K562 (cell line): ENCODE measurements around the gene NPAS3. TPM values are rescaled to one million over a fixed set of nuclear protein-coding genes. Genes with fewer than 3 reads are reported as not detected.

ENCODE experiments used
- ATAC-seq: fragments of 200-7000 bp; cut with Tn5 transposase; 3 replicates; pipeline ENCODE4 v1.9.1; 2020; ENCODE audit warnings: moderate library complexity
- BruUV-seq: library from RNA; stranded (reverse); fragments of 400-500 nt; replicated peaks from 2 replicates; lab custom pipeline; 2021; lab: Mats Ljungman, UMichigan
- CTCF ChIA-PET: fragments of 300-600 bp; formaldehyde crosslinking; extraction: SDS; loops from one replicate; lab custom pipeline; 2021; ENCODE audit warnings: low intra/inter-chr PET ratio; lab: Yijun Ruan, JAX
- POLR2A ChIA-PET: fragments of 300-600, 350-650 bp; sonication (Branson Sonifier 250); formaldehyde crosslinking; extraction: SDS; loops from one replicate; lab custom pipeline; 2021; ENCODE audit warnings: antibody characterized with exemption, inconsistent platforms; lab: Yijun Ruan, JAX
- DNase-seq, 4 experiments: peaks; one replicate each; pipeline versions ENCODE4 v3.0.0 to v3.0.0-alpha.2; 2011 to 2018; ENCODE audit warnings: low spot score in 3 of 4, mixed read lengths in 3 of 4; ENCODE audit errors: extremely low read depth in 1 of 4
- FAIRE-seq: peaks from 2 replicates; lab custom pipeline; 2011; peaks lifted over from hg19 to GRCh38; lab: Jason Lieb, UNC
- H2AFZ ChIP-seq: 2 replicates; pipeline ENCODE4 v1.6.0; 2011; ENCODE audit warnings: low read depth, low read length, control low read depth, inconsistent platforms
- H3K27ac ChIP-seq: fragments of 200-600 bp; 3 replicates; pipeline ENCODE4 v1.8.0; 2011; ENCODE audit warnings: low read depth, mild to moderate bottlenecking, control low read depth, inconsistent platforms, low read length, moderate library complexity, mixed read lengths; ENCODE audit errors: extremely low read depth
- H3K27me3 ChIP-seq, 2 experiments: fragments of 300-600 bp in 1 of 2; 2 replicates in 1 of 2; 3 replicates in 1 of 2; pipeline versions ENCODE4 v1.6.0 to v1.8.0; 2011; ENCODE audit warnings: inconsistent platforms in 2 of 2, low read length in 2 of 2, mild to moderate bottlenecking in 1 of 2, mixed read lengths in 1 of 2, moderate library complexity in 1 of 2; ENCODE audit not compliant: control insufficient read depth in 2 of 2, insufficient read depth in 2 of 2
- H3K36me3 ChIP-seq: fragments of 300-600 bp; 3 replicates; pipeline ENCODE4 v1.8.0; 2011; ENCODE audit warnings: mild to moderate bottlenecking, low read length, inconsistent platforms; ENCODE audit not compliant: control insufficient read depth, insufficient read depth
- H3K4me1 ChIP-seq, 2 experiments: fragments of 200-600 bp in 1 of 2; replicated peaks in 1 of 2; 2 replicates in 1 of 2; 3 replicates in 1 of 2; pipeline versions ENCODE4 v1.5.1 to v1.8.0; 2011; ENCODE audit warnings: inconsistent platforms in 2 of 2, low read length in 2 of 2, mild to moderate bottlenecking in 1 of 2, mixed read lengths in 1 of 2, moderate library complexity in 1 of 2; ENCODE audit not compliant: control insufficient read depth in 2 of 2, insufficient read depth in 2 of 2
- H3K4me2 ChIP-seq: 2 replicates; pipeline ENCODE4 v1.6.1; 2011; ENCODE audit warnings: low read length, control low read depth, inconsistent platforms, mixed read lengths; ENCODE audit not compliant: insufficient read depth
- H3K4me3 ChIP-seq: fragments of 200-600 bp; sonication (generic), shearing (Covaris generic); 2 replicates; pipeline ENCODE4 v1.5.1; 2016; ENCODE audit warnings: control low read depth, inconsistent platforms
- H3K79me2 ChIP-seq: fragments of 200-600 bp; 3 replicates; pipeline ENCODE4 v1.8.0; 2011; ENCODE audit warnings: low read length, inconsistent platforms; ENCODE audit not compliant: control insufficient read depth, insufficient read depth
- H3K9ac ChIP-seq, 2 experiments: 2 replicates each; pipeline versions ENCODE4 v1.6.0 to v1.6.1; 2011; ENCODE audit warnings: low read depth in 2 of 2, low read length in 2 of 2, control low read depth in 1 of 2, inconsistent platforms in 1 of 2, mild to moderate bottlenecking in 1 of 2, mixed read lengths in 1 of 2; ENCODE audit not compliant: insufficient read depth in 1 of 2
- H3K9me1 ChIP-seq: one replicate; pipeline ENCODE4 v1.6.0; 2011; ENCODE audit warnings: inconsistent platforms, mild to moderate bottlenecking, low read length, moderate library complexity; ENCODE audit not compliant: control insufficient read depth, insufficient read depth
- H3K9me3 ChIP-seq: replicated peaks from 2 replicates; pipeline ENCODE4 v1.5.1; 2011; ENCODE audit warnings: low read depth, low read length, inconsistent platforms; ENCODE audit not compliant: control insufficient read depth, insufficient read depth
- H4K20me1 ChIP-seq: replicated peaks from 2 replicates; pipeline ENCODE4 v1.6.1; 2011; ENCODE audit warnings: low read length, inconsistent platforms, mixed read lengths; ENCODE audit not compliant: control insufficient read depth, insufficient read depth
- CREBBP ChIP-seq: IDR thresholded peaks from one replicate; pipeline ENCODE4 v1.6.1; 2012; ENCODE audit warnings: low read depth, mild to moderate bottlenecking, control low read depth, inconsistent platforms, low read length
- CXXC5 ChIP-seq: fragments of 250-450 bp; sonication (Bioruptor Pico); IDR thresholded peaks from 2 replicates; pipeline ENCODE4 v1.8.0; 2022; ENCODE audit warnings: inconsistent platforms, mild to moderate bottlenecking, moderate library complexity
- HIVEP1 ChIP-seq: fragments of 250-450 bp; sonication (Bioruptor Pico); IDR thresholded peaks from 2 replicates; pipeline ENCODE4 v1.4.0; 2020; ENCODE audit warnings: mild to moderate bottlenecking
- IFI16 ChIP-seq: fragments of 250-450 bp; sonication (Bioruptor Pico); IDR thresholded peaks from 2 replicates; pipeline ENCODE4 v2.1.2; 2022; ENCODE audit warnings: mild to moderate bottlenecking, inconsistent platforms
- POLR3G ChIP-seq: IDR thresholded peaks from 2 replicates; pipeline ENCODE4 v1.6.1; 2011; ENCODE audit not compliant: insufficient read length, insufficient replicate concordance; ENCODE audit errors: extremely low read depth
- TAF1 ChIP-seq: IDR thresholded peaks from 2 replicates; pipeline ENCODE4 v1.6.1; 2011; ENCODE audit warnings: mild to moderate bottlenecking, low read length, moderate library complexity; ENCODE audit not compliant: insufficient read depth, control insufficient read depth, severe bottlenecking; ENCODE audit errors: extremely low read depth
- ZKSCAN8 ChIP-seq: fragments of 200-800 bp; sonication (Bioruptor generic); IDR thresholded peaks from 2 replicates; pipeline ENCODE4 v1.6.1; 2016; ENCODE audit warnings: missing genetic modification characterization, missing compliant biosample characterization
- WGBS: fragments of 100-300 bp; shearing (Covaris generic); methylation state at CpG from one replicate; pipeline ENCODE4 v1.1.6; 2016; ENCODE audit warnings: low coverage, mixed read lengths; ENCODE audit not compliant: insufficient coverage; ENCODE audit errors: missing lambda C conversion rate; 5-methylcytosine and 5-hydroxymethylcytosine counted together
- in situ Hi-C: fragments of 300-500 bp; cut with MboI; formaldehyde crosslinking; loops from 4 replicates; pipeline ENCODE4 v1.15.0; 2018; ENCODE audit warnings: inconsistent platforms, mixed read lengths
- intact Hi-C: fragments of 100-400 bp; cut with micrococcal nuclease; formaldehyde crosslinking; loops from 2 replicates; pipeline ENCODE4 v1.14.2; 2022
- polyA plus RNA-seq, 8 experiments: library from polyadenylated mRNA; depleted of rRNA in 4 of 8; stranded (reverse) in 5 of 8; unstranded in 3 of 8; fragments of >200 nt; fragmentation: Nextera tagmentation in 2 of 8; fragmentation: Illumina TruSeq in 1 of 8; extraction: Ambion mirVana in 2 of 8; extraction: Trizol in 1 of 8; gene quantifications; 2 replicates each; pipeline versions ENCODE4 v1.2.1 to v1.2.3, GENCODE V29; 2011 to 2014; ENCODE audit warnings: inconsistent platforms in 1 of 8, missing spikeins in 1 of 8
- total RNA-seq, 7 experiments: library from RNA; depleted of rRNA in 6 of 7; stranded (reverse); fragments of >200 nt in 6 of 7; fragmentation: Illumina TruSeq in 2 of 7; extraction: Trizol in 2 of 7; gene quantifications; 2 replicates each; pipeline versions ENCODE4 v1.2.1 to v1.2.3, GENCODE V29; 2011 to 2021; ENCODE audit warnings: low replicate concordance in 1 of 7
- TF ChIP-seq, protein P1 (sequence below): sonication (generic); formaldehyde crosslinking; IDR thresholded peaks from 2 replicates; pipeline ENCODE4 v1.8.0; 2022; ENCODE audit warnings: mild to moderate bottlenecking, missing genetic modification reagents
- TF ChIP-seq, protein P2 (sequence below): fragments of 250-450 bp; sonication (Bioruptor Pico); IDR thresholded peaks from 2 replicates; pipeline ENCODE4 v1.6.1; 2021; ENCODE audit warnings: mild to moderate bottlenecking
- TF ChIP-seq, protein P3 (sequence below): fragments of 450-650 bp; IDR thresholded peaks from one replicate; pipeline ENCODE4 v1.6.1; 2018; ENCODE audit warnings: mild to moderate bottlenecking, moderate library complexity; ENCODE audit not compliant: partially characterized antibody
- TF ChIP-seq, protein P4 (sequence below): IDR thresholded peaks from 3 replicates; pipeline ENCODE4 v1.6.1; 2011; ENCODE audit warnings: borderline replicate concordance, mild to moderate bottlenecking, moderate library complexity; ENCODE audit not compliant: insufficient read length; ENCODE audit errors: extremely low read depth

The NPAS3 gene
- total and polyA plus RNA-seq, 9 of the 15 experiments (the other 6 are each of a cell fraction or from before 2014, with no cell fraction given), result 0.04 TPM; not detected in 8

DNA sequence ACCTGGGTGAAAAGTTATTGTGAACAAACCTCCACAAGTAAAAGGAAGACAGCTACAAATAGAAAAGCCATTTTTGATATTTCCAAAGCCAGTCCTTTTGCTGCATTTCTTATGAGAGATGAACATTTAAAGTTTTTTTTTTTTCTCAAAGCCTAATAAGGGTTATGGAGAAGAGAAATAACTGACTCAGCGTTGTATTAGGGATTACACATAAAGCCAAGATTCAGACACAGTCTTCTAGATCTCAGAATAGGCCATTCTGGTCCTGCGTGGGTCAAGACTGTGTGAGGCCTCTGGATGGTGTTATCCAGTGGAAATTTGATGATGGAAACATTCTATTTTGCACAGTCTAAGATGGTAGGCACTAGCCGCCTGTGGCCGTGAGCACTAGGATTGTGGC, 552.4 kb downstream of the NPAS3 start:
- ATAC-seq, result no peak
- in situ Hi-C loops, result no loop called here
- Histone ChIP-seq H4K20me1 (no peaks in the 10 kb centered on the region), H3K9me3 (no peaks in the 10 kb centered on the region), H3K27me3 (no peaks in the 10 kb centered on the region), H3K9ac (no peak overlapping the region), H3K4me3 (no peak overlapping the region), H3K9me1 (no peaks in the 10 kb centered on the region), H3K79me2 (no peaks in the 10 kb centered on the region), H3K4me1 (no peaks in the 10 kb centered on the region; a peak in 2 of 5 replicates), H3K27ac (no peak overlapping the region), H2AFZ (no peak overlapping the region), H3K4me2 (no peak overlapping the region), H3K36me3 (no peaks in the 10 kb centered on the region)
- 51% methylated on average over 4 of the region's 4 CpGs for WGBS
- ChIA-PET POLR2A (interaction anchor here (0.6 kb wide), 1 partner anchor 13 kb away, joined by 4 read pairs; no protein-coding TSS in a partner anchor), CTCF (no interaction called here)
- no TSS peak for BruUV-seq
- intact Hi-C loops, result no loop called here
- DNase-seq, result no peak
- FAIRE-seq, result no peak
- TF ChIP-seq, protein P1, sequence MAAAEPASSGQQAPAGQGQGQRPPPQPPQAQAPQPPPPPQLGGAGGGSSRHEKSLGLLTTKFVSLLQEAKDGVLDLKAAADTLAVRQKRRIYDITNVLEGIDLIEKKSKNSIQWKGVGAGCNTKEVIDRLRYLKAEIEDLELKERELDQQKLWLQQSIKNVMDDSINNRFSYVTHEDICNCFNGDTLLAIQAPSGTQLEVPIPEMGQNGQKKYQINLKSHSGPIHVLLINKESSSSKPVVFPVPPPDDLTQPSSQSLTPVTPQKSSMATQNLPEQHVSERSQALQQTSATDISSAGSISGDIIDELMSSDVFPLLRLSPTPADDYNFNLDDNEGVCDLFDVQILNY (CRISPR knock-in tag), result no peak
- TF ChIP-seq CXXC5 (CRISPR knock-in tag) (no peak), TAF1 (no peak), IFI16 (CRISPR knock-in tag) (no peak), CREBBP (no peak), HIVEP1 (CRISPR knock-in tag) (no peak), POLR3G (no peak), ZKSCAN8 (CRISPR knock-in tag) (no peak)
- TF ChIP-seq, protein P2, sequence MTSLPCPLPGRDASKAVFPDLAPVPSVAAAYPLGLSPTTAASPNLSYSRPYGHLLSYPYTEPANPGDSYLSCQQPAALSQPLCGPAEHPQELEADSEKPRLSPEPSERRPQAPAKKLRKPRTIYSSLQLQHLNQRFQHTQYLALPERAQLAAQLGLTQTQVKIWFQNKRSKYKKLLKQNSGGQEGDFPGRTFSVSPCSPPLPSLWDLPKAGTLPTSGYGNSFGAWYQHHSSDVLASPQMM, result no peak
- TF ChIP-seq, protein P3, sequence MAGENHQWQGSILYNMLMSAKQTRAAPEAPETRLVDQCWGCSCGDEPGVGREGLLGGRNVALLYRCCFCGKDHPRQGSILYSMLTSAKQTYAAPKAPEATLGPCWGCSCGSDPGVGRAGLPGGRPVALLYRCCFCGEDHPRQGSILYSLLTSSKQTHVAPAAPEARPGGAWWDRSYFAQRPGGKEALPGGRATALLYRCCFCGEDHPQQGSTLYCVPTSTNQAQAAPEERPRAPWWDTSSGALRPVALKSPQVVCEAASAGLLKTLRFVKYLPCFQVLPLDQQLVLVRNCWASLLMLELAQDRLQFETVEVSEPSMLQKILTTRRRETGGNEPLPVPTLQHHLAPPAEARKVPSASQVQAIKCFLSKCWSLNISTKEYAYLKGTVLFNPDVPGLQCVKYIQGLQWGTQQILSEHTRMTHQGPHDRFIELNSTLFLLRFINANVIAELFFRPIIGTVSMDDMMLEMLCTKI, result no peak
- TF ChIP-seq, protein P4, sequence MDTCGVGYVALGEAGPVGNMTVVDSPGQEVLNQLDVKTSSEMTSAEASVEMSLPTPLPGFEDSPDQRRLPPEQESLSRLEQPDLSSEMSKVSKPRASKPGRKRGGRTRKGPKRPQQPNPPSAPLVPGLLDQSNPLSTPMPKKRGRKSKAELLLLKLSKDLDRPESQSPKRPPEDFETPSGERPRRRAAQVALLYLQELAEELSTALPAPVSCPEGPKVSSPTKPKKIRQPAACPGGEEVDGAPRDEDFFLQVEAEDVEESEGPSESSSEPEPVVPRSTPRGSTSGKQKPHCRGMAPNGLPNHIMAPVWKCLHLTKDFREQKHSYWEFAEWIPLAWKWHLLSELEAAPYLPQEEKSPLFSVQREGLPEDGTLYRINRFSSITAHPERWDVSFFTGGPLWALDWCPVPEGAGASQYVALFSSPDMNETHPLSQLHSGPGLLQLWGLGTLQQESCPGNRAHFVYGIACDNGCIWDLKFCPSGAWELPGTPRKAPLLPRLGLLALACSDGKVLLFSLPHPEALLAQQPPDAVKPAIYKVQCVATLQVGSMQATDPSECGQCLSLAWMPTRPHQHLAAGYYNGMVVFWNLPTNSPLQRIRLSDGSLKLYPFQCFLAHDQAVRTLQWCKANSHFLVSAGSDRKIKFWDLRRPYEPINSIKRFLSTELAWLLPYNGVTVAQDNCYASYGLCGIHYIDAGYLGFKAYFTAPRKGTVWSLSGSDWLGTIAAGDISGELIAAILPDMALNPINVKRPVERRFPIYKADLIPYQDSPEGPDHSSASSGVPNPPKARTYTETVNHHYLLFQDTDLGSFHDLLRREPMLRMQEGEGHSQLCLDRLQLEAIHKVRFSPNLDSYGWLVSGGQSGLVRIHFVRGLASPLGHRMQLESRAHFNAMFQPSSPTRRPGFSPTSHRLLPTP, result no peak
